GM19324 (cell line): ENCODE measurements around the gene ZFPM1.

ENCODE experiments used
- ATAC-seq: cut with Tn5 transposase; IDR thresholded peaks from one replicate; pipeline ENCODE4 v1.9.1; 2021; ENCODE audit warnings: mild to moderate bottlenecking, moderate library complexity; ENCODE audit not compliant: unreplicated experiment, low FRiP score

Gene ZFPM1

DNA sequence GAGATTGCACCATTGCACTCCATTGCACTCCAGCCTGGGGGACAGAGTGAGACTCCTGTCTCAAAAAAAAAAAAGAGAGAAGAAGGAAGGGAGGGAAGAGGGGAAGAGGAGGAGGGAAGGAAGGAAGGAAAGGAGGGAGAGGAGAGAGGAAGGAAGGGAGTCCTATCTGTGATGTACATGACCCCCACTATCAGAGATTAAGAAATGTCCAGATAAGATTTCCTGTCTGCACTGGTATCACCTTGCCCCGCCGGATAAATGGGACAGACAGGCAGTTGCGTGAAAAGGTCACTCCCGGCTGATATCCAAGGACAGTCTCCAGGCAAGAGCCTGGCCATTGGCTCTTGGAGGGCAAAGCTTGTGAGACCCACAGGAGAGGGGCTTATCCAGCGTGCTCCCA lies 5.2 kb upstream of the ZFPM1 start:
- ATAC-seq, result no peak

DNA sequence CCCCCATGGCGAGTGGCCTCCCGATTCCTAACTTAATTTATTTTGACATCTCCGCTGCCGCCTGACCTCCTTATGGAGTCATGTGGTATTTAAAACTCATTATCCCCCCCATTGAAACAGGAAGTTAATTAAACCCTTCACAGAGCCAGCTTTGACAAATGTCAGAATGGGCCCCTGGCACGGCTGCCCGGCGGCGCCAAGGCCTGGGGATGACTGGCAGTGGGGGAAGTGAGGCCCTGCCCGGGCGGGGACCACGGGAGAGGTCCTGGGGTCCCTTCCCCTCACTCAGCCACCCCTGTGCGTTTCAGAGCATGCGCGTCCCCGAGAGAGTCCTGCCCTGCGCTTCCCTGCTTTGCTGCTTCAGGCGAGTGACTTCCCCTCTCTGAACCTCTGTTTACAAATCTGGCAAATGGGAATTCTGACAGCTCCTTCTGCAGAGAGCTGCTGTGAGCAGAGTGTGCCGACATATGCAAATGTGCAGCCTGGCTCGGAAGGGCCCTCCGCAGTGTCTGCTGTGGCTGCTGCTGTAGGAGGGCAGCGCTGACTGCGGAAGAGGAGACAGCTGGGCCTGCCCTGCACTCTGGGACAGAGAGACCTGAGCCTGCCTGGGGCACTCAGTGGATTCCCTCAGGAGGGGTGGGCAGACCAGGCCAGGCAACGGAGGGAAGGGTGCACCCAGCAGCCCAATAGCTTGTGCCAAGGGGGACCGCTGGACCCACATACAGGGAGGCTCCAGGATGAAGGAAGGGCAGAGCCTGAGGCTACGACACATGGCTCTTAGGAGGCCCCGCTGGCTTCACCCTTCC lies 4.4 kb upstream of the ZFPM1 start:
- ATAC-seq, result no peak

DNA sequence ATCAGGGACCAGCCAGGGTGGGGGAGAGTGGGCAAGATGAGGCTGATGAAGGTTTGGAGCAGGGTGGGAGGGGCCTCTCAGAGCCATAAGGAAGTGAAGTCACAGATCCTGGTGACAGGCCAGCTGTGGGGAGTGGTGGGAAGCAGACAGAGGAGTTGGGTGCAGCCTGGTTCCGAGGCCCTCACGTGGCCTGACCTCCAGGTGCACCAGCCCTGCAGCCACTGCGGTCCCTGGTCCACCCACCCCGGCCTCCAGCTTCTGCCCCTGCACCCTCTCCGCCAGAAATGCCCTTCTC lies 3.9 kb upstream of the ZFPM1 start:
- no peak for ATAC-seq

DNA sequence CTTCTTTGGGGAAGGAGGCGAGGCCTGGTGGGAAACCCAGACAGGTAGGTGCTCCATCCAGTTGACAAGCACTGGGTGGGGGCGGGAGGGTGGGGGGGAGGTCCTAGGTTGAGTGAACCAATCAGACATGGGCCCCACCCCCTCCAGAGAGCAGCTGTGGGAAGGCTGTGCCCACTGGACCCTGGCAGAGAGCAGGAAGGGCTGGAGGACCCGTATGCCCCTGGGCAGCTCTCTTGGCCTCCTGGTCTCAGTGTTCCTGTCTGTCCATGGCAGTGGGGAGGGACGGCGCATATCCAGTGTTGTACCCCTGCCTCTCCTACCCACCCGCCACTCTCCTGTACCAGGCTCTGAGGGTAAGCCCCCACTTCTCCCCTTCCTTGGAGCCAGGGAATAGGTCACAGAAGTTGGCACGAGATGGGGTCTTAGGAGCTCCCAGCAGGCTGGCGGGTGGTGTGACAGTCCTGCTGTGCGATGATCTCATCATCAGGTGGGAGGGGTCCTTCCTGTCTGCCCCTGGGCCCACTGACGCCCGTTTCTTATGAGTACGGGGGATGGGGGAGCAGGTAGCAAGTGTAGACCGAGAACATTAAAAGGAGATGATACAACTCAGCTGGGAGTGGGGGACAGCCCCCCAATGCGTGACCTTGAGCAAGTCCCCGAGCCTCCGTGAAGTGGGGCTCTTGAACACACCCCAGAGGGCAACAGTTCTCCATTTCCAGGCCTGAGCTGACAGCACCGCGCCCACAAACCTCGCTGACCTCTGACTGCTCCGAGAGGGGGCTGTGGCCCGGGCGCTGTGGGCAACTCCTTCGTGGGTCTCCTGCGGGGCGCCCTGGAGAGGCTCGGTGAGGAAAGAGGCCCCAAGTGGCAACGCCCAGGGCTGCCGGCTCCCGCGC lies 1.2 kb upstream of the ZFPM1 start:
- no peak for ATAC-seq

DNA sequence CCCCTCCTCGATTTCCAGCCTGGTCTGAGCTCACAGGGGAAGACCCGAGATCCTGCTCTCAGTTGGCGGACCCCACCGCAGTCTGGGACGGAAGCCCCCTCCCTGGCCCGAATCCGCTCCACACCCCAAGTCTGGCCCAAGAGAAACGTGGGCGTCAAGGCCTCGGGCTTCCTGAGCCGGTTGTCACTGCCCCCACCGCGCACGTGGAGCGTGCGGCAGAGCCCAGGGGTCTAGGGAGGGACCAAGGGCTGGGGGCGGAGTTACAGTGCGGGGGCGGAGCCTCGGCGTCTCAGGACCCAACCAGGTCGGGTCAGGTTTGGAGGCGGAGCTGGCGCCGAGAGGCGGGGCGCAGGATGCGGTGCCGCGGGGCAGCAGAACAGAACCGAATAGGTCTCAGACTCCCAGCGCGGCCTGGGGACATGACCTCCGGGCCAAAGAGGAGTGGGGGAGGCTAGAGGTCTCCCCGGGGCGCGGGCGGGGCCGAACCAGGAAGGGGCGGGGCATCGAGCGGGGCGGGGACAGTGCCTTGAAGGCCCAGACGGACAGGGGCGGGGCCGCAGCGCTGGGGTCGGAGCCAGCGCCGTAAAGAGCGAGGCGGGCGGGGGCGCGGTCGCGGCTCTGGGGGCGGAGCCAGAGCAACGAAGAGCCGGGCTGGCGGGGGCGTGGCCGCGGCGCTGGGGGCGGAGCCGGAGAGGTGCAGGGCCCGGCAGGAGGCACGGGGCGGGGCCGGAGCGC lies 431 bp upstream of the ZFPM1 start:
- ATAC-seq, result peak; percentile 64

DNA sequence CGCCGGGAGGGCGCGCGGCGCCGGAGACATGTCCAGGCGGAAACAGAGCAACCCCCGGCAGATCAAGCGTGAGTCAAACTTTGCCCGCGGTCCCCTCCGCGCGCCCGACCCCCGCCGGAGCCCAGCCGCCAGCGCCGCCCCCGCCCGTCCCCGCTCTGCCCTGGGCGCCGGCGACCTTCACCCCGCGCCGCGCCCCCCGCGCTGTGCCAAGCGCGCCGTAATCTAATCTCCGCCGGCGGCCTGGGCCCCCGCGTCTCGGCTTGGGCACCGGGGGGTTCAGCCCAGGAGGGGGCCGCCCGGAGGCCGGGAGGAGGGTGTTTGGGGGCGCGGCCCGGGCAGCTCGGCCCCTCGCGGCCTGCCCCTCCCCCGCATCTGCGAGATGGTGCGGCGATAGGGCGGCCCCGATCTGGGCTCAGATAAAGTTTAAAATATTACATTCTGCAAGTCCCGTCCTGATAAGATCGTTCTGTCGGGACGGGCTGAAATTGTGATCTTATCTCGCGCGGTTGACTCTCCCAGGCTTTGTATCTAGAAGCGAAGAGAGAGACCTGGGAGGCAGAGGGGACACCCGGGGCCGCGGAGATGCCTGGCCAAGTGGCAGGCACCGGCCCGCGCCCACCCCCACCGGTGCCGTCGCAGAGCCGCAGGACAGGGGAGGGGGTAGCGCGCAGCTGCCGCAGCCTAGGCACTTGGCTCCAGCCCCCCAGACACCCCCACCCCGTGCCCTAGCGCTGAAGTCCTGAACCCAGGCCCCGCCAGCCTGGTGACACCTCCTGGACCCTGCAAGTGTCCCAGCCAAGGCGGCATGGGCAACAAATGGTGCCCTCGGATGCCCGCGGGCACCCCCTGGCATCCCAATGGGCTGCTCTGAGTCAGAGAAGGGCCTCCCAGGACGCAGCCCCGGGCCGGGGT lies 787 bp downstream of the ZFPM1 start:
- ATAC-seq, result peak; percentile 3

DNA sequence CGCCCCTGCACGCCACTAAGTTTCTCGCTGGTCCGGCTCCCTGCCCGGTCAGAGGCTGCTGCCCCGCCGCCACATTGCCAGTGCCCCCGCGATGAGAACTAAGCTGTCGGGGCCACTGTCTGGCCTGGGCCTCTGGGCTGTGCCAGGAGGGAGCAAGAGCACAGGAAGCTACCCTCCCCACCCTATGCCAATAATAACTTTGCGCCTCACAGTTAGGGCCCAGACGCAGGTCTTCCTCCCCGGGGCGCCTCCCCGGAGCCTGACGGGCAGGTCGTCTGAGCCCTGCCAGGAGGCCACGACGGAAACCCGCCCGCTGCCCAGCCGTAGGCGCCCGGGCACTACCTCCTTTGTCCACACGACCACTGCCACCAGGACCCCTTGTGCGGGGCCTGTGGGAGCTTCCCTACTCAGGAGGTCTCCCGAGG lies 1.5 kb downstream of the ZFPM1 start:
- ATAC-seq, result no peak

DNA sequence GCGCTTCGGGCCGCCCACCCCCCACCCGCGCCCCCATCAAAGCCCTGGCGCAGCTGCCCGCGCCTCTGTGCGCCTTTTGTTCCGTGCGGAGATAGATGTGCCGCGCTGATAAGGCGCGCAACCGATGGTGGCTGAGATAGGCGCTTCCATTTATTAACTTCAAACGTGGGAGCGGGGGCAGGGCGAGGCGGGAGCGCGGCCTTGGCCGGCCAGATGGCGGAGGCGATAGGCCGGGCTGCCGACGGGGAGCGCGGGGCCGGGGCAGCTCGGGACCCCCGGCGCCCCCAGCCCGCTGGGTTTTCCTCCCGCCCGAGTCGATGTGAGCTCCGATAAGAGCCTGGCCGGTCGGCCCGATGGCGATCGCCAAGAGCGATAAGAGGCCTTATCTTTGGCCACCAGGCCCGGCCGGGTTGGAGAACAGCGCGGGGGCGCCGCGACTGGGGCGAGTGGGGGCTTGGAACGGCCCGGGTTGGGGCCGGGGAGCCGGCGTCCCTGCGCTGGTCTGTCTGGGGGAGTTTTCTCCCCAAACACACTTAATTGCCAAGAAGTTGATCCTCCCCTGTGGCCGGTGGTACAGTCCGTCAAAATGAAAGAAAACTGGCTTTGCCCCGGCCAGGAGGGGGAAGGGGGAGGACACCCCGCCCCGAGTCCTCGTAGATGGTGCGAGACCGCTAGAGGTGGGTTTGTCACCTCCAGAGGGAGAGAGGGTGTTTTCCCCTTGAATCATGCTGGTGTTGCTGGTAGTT lies 2.7 kb downstream of the ZFPM1 start:
- no peak for ATAC-seq

DNA sequence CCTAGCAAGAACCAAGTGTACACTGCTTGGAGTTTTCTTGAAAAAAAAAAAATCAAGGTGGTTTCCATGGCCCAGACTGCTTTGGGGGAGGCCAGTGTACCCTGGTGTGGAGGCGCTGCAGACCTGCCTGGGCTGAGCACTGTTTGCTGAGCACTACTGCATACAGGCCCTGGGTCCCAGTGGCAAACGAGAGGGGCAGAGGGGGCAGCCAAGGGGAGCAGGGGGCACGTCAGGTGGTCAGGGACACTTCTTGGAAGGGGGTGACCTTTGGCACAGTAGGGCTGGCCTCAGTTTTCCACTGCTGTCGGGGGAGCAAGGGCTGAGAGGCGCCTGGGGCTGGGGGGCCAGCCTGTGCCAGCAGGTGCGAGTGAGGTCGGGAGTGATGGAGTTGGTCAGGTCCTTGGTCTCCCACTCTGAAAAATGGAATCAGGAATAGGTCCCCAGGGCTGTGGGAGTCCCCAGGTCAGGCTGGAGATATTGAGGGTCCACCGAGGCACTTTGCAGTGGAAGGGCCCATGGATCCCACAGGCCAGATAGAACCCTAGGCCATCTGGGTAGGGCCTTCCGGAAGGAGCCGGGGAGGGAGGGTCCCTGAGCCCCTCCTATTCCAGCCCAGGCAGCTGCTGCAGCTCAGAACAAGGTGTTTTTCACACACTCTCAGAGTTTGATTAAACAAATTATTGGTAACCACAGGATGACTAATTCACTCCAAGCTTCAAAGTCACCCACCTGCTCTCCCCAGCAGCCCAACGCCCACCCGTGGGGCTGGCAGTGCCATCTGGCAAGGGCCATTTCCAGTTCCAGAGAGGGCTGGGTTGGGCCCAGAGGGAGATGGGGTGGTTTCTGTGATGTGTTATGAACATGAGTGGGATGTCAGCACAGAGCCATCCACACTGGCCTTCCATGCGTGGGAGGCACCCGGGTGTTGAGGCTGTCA lies 3.5 kb downstream of the ZFPM1 start:
- no peak for ATAC-seq

DNA sequence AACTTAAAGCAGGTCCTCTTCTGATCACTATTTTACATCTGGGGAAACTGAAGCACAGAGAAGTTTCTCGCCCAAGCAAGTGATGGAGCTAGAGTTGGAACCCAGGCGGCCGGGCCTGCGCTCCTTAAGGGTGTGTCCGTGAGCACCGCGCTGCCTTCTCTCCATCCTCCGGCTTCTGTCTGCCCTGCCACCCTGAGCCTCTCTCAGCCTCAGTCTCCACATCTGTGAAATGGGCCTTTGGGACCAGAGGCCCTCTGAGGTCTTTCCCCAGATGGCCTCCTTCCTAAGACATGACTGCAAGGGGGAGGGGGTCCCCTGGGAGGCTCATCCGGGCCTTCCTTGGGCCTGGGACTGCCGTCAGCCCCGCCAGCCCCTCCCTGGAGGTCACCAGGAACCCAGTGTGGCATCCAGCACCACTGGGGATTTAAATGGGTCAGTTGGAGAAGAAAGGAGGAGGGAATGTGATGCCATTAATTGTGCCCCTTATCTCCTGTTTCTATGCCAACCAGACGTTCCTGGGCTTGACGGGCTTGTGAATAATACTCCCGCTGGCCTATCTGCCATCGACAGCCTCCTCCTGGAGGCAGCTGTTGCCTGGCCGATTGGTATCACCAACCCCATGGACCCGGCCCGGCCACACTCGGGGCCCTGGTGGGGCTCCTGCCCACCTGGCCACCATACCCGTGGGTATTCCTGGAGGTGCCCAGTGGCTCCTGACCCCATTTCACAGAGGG lies 5.1 kb downstream of the ZFPM1 start:
- no peak for ATAC-seq

DNA sequence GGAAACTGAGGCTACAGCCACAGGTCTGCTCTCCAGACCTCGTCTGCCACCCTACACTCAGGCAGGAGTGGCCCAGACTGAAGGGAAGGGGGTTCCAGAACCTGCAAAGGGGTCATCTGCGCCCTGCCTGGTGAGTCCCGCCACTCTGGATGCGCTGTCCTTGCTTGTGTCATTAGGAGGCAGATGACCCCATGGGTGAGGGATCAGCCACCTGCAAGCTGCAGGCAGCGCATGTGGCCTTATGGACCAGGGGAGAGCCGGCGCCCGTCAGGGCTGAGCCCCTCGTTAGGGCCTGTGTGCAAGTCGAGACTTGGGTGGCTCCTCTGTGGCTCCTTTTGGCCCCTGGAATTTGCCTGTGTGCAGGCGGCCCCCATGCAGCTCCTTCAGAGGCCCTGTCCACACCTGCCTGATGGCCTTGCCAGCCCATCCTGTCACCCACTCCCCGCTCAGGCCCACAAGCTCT lies 5.7 kb downstream of the ZFPM1 start:
- ATAC-seq, result no peak

DNA sequence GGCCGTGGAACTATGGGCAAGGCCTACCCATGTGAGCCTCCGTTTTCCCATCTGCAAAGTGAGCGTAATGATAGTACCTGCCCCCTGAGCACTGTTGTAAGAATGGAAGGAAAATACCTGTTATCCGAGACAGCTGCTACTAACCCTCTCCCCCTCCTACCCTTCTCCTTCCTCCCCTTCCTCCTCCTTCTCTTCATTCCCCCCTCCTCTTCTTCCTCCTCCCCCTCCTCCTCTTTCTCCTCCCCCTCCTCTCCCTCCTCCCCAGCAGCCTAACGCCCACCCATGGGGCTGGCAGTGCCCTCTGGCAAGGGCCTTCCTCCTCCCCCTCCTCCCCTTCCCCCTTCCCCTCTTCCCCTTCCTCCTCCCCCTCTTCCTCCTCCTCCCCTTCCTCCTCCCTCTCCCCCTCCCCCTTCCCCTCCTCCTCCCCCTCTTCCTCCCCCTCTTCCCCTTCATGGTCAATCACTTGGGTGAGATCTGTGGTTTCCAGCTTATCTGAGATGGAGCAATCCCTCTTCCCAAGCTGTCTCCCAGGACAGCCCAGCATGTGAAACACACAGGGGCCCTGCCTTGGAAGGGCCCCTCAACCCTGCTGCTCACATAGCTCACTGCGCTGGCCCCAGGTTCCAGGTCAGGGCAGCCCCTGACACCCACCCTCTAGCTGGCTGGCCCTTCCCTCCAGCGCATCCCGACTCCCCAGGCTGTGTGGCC lies 6.4 kb downstream of the ZFPM1 start:
- ATAC-seq, result no peak

DNA sequence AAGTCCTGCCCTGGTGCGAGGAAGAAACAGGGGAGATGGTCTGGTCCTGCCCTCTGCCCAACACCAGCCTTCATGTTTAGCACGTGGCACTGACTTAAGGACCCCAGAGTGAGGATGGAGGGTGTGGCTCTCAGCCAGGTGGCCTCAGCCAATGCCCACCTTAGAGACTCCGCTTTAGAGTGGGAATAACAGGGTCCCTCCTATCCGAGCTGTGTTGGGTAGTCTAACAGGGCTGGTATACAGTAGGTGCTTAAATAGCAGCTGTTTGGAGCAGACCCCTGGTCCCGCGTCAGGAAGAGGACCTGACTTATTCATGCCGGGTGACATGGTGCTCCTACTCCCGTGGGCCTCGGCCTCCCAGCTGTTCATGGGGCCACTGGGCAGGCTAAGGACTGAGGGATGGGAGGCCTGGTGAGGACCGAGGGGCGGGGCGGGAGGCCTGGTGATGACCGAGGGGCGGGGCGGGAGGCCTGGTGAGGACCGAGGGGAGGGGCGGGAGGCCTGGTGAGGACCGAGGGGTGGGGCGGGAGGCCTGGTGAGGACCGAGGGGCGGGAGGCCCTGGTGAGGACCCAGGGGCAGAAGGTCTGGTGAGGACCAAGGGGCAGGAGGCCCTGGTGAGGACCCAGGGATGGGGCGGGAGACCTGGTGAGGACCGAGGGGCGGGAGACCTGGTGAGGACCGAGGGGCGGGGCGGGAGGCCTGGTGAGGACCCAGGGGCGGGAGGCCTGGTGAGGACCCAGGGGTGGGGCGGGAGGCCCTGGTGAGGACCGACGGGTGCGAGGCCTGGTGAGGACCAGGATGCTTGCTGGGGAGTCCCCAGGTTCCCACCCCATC lies 7.6 kb downstream of the ZFPM1 start:
- no peak for ATAC-seq

DNA sequence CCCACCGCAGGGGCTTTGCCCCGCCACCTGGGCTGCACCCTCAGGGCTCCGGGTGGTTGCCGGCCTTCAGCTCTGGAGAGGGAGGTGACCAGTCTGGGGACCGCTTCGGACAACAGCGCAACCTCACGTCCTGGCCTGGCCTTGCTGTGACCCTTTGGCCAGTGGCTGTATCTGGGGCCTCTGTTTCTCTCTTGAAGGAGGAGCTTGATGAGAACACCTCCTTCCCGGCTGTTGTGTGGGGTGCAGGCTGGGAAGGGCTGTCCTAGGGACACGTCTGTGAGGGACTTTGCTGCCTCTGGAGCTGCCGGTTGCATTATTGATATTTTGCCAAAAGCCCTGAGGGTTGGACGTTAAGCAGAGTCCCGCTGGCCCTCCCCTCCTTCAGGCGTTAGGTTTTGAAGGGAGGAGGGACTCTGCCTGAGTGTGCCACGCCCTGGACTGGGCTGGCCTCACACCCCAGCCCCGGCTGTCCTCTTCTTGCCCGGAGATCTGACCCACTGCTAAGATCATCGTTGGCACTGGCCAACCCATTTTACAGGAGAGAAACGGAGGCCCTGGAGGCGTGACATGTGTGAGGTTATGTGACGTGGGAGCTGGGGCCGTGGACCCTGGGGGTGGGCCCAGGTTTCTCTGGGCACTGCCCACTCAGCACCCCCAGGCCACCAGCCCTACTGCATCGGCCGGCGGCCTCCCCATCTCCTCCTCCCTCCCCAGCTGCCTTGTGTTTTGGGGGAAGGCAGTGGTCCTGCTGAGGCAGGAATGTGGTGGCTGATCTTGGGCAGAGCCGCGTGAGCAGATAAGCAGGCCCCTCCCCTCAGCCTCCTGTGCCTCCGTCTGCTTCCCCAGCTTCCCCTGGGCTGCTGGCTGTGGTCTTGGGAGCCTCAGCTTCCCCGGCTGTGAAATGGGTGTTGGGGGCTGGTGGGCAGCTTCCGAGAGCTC lies 8.5 kb downstream of the ZFPM1 start:
- no peak for ATAC-seq

DNA sequence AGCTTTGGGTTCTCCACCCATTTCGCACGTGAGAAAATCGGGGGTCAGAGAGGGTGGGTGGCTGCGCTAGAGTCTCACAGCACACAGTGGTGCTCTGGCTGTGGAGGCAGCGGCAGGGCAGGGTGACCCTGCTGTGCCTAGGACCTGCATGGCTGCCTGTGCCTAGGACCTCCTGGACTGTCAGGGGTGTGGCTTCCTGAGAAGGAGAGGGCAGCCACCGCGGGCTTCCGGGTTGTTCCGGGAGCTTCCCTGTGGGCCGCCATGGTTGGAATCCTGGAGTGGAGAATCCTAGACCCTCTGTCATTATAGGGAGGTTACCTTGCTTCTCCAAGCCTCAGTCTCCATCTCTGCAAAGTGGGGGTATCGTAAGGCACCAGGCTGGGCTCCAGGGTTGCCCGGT lies 9.3 kb downstream of the ZFPM1 start:
- ATAC-seq, result no peak
